ENCODE data around the gene TUBB8. TPM values are rescaled to one million over a fixed set of nuclear protein-coding genes. Genes with fewer than 3 reads are reported as not detected.

TUBB8 gene
- total and polyA plus RNA-seq, 9 of the 15 experiments (the other 6 are each of a cell fraction or from before 2014, with no cell fraction given) = 0.07 TPM; not detected in 8

DNA sequence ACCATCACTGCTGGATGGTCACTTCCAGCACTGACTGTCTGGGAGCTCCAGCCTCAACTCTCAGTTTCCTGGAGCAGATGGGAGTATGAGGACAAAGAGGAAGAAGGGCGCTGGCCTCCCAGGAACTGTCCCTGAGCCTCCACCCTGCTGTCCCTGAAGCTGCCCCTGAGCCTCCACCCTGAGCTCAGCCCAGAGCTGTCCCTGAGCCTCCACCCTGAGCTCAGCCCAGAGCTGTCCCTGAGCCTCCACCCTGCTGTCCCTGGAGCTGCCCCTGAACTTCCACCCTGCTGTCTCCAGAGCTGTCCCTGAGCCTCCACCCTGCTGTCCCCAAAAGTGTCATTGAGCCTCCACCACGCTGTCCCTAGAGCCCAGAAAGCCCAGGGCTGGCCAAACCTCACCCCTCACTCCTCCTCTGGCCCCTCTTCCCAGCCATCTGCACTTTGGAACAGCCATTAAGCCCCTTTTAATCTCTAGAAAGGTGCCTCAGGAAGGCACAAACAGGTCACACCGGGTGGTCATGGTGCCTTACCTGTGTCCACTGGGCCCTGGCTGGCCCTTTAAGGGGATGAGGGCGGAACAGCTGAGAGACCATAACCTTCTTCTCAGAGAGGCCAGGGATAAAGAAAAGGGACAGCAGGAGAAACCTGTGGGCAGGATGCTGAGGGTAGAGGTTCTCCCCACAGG, 30.6 kb upstream of the TUBB8 start:
- WGBS (ENCODE audit: insufficient coverage, low coverage, missing lambda C conversion rate) = 7% methylated on average over 3 of the region's 4 CpGs
- Histone ChIP-seq H3K36me3 (ENCODE audit: control insufficient read depth, insufficient read depth, low read length) (no peaks in the 10 kb centered on the region), H2AFZ (ENCODE audit: low read depth, low read length) (no peak overlapping the region), H3K27ac (ENCODE audit: extremely low read depth, low read depth, low read length) (no peak overlapping the region), H3K4me3 (no peak overlapping the region), H3K9me1 (ENCODE audit: control insufficient read depth, insufficient read depth, low read length) (no peaks in the 10 kb centered on the region), H3K4me1 (replicated peaks in 1 of 2; ENCODE audit: control insufficient read depth in 2 of 2, insufficient read depth in 2 of 2, low read length in 2 of 2) (peaks cover 0 to 8% of the 10 kb centered on the region in 2 experiments; a peak in 2 of 5 replicates), H3K9ac (ENCODE audit: insufficient read depth in 1 of 2, low read depth in 2 of 2, low read length in 2 of 2) (no peak overlapping the region), H3K79me2 (ENCODE audit: control insufficient read depth, insufficient read depth, low read length) (no peaks in the 10 kb centered on the region), H3K27me3 (ENCODE audit: control insufficient read depth in 2 of 2, insufficient read depth in 2 of 2, low read length in 2 of 2) (peaks cover 0 to 12% of the 10 kb centered on the region in 2 experiments; a peak in 2 of 5 replicates), H3K4me2 (ENCODE audit: insufficient read depth, low read length) (no peak overlapping the region), H4K20me1 (replicated peaks; ENCODE audit: control insufficient read depth, insufficient read depth, low read length) (no peaks in the 10 kb centered on the region), H3K9me3 (replicated peaks; ENCODE audit: control insufficient read depth, insufficient read depth, low read depth, low read length) (no peaks in the 10 kb centered on the region)
- ATAC-seq (no peak), FAIRE-seq (no peak), DNase-seq (ENCODE audit: extremely low read depth in 1 of 4, low spot score in 3 of 4) (no peak)
- intact Hi-C loops (cut with micrococcal nuclease) (no loop called here), in situ Hi-C loops (cut with MboI) (no loop called here)
- ChIA-PET CTCF (ENCODE audit: low intra/inter-chr PET ratio) (no interaction called here), POLR2A (interaction anchor here (0.6 kb wide), 1 partner anchor 8 kb away, joined by 3 read pairs; no protein-coding TSS in a partner anchor)
- no TSS peak for BruUV-seq (replicated peaks)
- TF ChIP-seq, protein P1, sequence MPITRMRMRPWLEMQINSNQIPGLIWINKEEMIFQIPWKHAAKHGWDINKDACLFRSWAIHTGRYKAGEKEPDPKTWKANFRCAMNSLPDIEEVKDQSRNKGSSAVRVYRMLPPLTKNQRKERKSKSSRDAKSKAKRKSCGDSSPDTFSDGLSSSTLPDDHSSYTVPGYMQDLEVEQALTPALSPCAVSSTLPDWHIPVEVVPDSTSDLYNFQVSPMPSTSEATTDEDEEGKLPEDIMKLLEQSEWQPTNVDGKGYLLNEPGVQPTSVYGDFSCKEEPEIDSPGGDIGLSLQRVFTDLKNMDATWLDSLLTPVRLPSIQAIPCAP (CRISPR knock-in tag; IDR thresholded peaks at IDR 0.05; ENCODE audit: borderline replicate concordance) = no peak
- TF ChIP-seq BCL6 (CRISPR knock-in tag; IDR thresholded peaks at IDR 0.05) (no peak), JUND (IDR thresholded peaks at IDR 0.05; ENCODE audit: borderline replicate concordance, low read depth, low read length) (no peak), JUND (tag; IDR thresholded peaks at IDR 0.05; ENCODE audit: borderline replicate concordance, low read depth, low read length) (no peak), TEAD1 (CRISPR knock-in tag; IDR thresholded peaks at IDR 0.05) (no peak), ZNF699 (CRISPR knock-in tag; IDR thresholded peaks at IDR 0.05; ENCODE audit: insufficient replicate concordance) (no peak), ZNF174 (CRISPR knock-in tag; IDR thresholded peaks at IDR 0.05) (no peak), E2F3 (CRISPR knock-in tag; IDR thresholded peaks at IDR 0.05) (no peak), ZNF134 (CRISPR knock-in tag; conservative IDR thresholded peaks at IDR 0.05) (no peak), NFYB (IDR thresholded peaks at IDR 0.05; ENCODE audit: extremely low read depth, insufficient read length) (no peak), CAMTA2 (CRISPR knock-in tag; conservative IDR thresholded peaks at IDR 0.05) (no peak), ZNF316 (IDR thresholded peaks at IDR 0.05) (no peak)
- TF ChIP-seq, protein P2, sequence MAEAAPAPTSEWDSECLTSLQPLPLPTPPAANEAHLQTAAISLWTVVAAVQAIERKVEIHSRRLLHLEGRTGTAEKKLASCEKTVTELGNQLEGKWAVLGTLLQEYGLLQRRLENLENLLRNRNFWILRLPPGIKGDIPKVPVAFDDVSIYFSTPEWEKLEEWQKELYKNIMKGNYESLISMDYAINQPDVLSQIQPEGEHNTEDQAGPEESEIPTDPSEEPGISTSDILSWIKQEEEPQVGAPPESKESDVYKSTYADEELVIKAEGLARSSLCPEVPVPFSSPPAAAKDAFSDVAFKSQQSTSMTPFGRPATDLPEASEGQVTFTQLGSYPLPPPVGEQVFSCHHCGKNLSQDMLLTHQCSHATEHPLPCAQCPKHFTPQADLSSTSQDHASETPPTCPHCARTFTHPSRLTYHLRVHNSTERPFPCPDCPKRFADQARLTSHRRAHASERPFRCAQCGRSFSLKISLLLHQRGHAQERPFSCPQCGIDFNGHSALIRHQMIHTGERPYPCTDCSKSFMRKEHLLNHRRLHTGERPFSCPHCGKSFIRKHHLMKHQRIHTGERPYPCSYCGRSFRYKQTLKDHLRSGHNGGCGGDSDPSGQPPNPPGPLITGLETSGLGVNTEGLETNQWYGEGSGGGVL (CRISPR knock-in tag; IDR thresholded peaks at IDR 0.05) = no peak
- TF ChIP-seq, protein P3, sequence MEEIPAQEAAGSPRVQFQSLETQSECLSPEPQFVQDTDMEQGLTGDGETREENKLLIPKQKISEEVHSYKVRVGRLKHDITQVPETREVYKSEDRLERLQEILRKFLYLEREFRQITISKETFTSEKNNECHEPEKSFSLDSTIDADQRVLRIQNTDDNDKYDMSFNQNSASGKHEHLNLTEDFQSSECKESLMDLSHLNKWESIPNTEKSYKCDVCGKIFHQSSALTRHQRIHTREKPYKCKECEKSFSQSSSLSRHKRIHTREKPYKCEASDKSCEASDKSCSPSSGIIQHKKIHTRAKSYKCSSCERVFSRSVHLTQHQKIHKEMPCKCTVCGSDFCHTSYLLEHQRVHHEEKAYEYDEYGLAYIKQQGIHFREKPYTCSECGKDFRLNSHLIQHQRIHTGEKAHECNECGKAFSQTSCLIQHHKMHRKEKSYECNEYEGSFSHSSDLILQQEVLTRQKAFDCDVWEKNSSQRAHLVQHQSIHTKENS (CRISPR knock-in tag; IDR thresholded peaks at IDR 0.05) = no peak
- TF ChIP-seq, protein P4, sequence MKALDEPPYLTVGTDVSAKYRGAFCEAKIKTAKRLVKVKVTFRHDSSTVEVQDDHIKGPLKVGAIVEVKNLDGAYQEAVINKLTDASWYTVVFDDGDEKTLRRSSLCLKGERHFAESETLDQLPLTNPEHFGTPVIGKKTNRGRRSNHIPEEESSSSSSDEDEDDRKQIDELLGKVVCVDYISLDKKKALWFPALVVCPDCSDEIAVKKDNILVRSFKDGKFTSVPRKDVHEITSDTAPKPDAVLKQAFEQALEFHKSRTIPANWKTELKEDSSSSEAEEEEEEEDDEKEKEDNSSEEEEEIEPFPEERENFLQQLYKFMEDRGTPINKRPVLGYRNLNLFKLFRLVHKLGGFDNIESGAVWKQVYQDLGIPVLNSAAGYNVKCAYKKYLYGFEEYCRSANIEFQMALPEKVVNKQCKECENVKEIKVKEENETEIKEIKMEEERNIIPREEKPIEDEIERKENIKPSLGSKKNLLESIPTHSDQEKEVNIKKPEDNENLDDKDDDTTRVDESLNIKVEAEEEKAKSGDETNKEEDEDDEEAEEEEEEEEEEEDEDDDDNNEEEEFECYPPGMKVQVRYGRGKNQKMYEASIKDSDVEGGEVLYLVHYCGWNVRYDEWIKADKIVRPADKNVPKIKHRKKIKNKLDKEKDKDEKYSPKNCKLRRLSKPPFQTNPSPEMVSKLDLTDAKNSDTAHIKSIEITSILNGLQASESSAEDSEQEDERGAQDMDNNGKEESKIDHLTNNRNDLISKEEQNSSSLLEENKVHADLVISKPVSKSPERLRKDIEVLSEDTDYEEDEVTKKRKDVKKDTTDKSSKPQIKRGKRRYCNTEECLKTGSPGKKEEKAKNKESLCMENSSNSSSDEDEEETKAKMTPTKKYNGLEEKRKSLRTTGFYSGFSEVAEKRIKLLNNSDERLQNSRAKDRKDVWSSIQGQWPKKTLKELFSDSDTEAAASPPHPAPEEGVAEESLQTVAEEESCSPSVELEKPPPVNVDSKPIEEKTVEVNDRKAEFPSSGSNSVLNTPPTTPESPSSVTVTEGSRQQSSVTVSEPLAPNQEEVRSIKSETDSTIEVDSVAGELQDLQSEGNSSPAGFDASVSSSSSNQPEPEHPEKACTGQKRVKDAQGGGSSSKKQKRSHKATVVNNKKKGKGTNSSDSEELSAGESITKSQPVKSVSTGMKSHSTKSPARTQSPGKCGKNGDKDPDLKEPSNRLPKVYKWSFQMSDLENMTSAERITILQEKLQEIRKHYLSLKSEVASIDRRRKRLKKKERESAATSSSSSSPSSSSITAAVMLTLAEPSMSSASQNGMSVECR (CRISPR knock-in tag; IDR thresholded peaks at IDR 0.05) = no peak
